ENCODE data around the gene COL4A2.

Gene COL4A2

GRCh38 chr13:110341445-110342244, 34.6 kb downstream of the COL4A2 start:
- no peak for DNase-seq

GRCh38 chr13:110342474-110342873, 35.4 kb downstream of the COL4A2 start:
- no peak for DNase-seq

DNA sequence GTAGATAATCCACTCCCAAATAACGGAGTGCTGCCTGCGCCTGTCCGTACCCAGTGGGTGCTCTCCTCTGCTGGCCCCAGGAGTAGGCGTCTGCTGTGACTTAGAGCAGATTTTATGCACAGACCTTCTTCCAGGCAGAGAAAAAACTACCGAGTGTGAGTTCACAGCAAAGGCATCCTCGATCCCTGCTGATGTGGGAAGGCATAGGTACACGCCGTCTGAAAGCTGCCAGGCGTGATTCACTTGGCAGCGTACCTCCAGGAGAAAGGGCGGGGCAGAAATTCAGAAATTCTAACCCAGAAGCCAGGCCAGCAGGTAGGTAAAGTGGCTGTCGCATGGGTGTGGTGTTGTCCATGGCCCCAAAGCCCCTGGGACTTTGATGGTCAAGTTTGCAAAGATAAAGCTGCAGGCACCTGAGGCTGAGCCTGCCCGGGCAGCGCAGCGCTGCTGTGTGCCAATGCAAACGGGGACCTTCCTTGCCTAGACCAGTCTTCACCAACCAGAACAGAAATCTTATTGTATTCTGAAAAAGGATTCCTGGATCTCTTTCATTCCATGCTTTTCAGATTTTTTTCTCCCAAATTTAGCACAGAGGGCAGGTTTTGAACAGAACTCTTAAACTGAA, 36.3 kb downstream of the COL4A2 start:
- no peak for DNase-seq

GRCh38 chr13:110344320-110344719, 37.2 kb downstream of the COL4A2 start:
- no peak for DNase-seq

DNA sequence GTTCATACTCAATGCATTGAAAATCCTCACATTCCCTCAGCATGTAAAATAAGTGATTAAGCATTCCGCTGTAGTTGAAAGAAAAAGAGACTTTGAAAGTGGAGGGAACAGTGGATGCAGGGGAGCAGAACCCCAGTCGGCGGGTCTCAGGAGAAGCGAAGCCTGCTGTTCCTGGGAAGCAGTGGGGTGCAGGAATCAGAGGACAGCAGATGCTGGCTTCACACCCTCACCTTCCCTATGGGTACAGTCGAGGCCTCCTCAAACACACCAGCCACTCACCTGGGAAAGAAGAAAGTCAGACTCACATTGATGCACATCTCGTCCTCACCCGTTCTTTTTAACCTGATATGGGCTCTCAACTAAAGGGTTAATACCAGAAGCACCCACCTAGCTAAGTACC, 38.2 kb downstream of the COL4A2 start:
- no peak for DNase-seq

DNA sequence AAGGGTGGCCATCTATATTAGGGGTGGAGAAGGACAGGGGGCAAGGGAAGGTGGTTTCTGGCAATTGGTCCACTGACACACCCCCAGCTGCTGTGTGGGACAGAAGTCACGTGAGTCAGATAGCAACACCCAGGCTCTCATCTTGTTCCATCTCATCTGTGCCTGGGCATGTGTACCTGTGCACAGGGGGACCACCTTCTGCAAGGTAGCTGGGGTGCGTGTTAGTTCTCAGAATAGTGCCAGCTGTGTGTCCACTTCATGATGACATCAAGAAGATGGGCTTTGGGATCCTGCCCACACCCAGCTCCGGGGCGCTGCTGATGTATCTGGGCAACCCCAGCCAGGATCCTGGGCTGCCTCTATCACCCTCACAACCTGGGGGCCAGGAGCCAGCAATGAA, 38.6 kb downstream of the COL4A2 start:
- no peak for DNase-seq

GRCh38 chr13:110346661-110347067, 39.6 kb downstream of the COL4A2 start:
- no peak for DNase-seq

GRCh38 chr13:110347088-110347487, 40.0 kb downstream of the COL4A2 start:
- DNase-seq = no peak

DNA sequence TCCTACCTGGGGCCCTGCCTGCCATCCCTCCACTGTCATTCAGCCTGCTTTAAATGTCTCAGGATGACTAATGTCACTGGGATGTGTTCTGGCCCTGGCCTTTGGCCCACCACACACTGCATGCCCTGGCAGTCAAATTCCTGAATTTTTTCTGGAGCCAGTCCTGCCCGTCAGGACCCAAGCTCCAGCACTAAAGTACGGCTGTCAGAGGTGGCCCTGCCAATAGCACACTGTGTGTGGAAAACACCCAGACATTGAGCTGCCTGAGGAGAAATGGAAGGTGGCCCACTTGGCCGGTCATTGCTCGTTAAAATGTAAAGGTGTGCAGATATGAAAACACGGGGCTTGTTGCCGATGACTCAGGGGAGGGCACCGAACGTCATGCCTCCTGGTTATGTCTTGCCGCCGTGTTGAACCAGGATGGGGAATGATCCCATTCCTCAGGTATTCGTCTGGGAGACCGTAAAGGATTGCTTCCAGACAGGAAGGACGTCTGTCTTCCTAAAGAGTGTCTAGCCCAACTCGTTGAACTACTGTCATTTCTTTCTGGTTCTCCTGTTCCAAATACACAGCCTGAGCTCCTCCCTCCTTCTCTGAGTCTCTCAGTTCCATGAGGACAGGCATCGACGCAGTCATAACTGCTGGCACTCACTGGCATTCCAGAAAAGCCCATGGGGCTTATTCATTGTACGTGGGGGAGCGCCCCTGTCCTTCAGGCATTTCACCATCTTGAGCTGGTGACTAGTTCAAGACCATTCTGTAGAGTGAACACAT, 40.6 kb downstream of the COL4A2 start:
- no peak for DNase-seq

DNA sequence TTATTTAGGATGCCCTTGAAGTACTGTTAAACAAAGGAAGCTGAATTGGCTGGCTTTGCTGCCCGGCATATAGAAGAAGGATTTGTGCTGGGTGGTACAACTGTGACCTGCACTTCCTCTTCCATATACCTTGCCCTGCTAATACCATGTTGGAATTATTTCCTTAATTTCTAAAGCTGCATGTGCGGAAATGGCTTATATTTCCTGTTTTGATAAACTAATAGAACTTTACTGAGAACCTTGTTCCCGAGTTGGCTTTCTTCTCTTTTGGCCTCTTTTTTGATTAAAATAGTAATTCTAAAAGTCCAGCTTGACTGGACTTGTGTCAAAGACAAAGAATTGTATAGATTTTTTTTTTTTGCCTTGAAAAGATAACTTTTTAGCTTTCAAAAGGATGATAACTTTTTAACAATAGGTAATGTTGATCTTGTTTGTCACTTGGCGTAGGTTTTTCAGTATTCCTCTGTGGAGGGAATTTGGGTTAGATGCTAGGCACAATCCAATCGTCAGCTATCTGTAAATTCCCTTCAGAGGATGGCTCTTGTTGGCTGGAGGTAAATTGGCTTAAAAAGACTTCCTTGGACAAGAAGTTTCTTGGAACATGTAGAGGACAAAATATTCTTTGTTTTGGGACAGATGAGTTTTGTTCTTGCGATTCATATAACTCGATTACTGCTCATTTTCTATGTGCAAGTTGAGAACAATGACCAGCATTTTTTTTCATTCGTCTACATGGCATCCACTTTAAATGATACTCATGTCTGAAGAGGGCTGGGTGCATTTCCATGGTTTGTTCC, 41.4 kb downstream of the COL4A2 start:
- no peak for DNase-seq

GRCh38 chr13:110349239-110349638, 42.2 kb downstream of the COL4A2 start:
- no peak for DNase-seq

- no peak for DNase-seq
Observed at GRCh38 chr13:110350049-110350448, 43.0 kb downstream of the COL4A2 start.

- DNase-seq = no peak
Observed at GRCh38 chr13:110350509-110350908, 43.4 kb downstream of the COL4A2 start.

- no peak for DNase-seq
Observed at GRCh38 chr13:110351636-110352420, 44.7 kb downstream of the COL4A2 start.

DNA sequence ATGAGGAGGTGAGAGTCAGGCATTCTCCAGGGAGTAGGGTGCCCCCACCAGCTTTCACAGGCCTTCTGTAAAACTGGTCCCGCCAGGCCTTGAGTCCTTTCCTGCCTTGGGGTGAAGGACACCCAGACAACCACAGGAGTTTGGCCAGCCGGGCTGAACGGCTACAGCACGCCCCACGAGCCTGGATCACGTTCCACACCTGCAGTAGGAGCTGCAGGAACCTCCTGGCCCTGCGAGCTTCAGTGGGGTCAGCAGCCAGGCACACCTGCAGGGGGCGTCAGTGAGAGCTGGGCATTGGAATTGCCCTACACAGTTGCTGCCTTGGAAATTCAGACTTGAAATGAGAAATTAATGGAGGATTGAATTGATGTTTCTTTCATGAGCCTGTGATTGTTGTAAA, 45.7 kb downstream of the COL4A2 start:
- DNase-seq = no peak

- DNase-seq = no peak
Observed at GRCh38 chr13:110353339-110353977, 46.4 kb downstream of the COL4A2 start.

- no peak for DNase-seq
Observed at GRCh38 chr13:110354123-110354627, 47.1 kb downstream of the COL4A2 start.

DNA sequence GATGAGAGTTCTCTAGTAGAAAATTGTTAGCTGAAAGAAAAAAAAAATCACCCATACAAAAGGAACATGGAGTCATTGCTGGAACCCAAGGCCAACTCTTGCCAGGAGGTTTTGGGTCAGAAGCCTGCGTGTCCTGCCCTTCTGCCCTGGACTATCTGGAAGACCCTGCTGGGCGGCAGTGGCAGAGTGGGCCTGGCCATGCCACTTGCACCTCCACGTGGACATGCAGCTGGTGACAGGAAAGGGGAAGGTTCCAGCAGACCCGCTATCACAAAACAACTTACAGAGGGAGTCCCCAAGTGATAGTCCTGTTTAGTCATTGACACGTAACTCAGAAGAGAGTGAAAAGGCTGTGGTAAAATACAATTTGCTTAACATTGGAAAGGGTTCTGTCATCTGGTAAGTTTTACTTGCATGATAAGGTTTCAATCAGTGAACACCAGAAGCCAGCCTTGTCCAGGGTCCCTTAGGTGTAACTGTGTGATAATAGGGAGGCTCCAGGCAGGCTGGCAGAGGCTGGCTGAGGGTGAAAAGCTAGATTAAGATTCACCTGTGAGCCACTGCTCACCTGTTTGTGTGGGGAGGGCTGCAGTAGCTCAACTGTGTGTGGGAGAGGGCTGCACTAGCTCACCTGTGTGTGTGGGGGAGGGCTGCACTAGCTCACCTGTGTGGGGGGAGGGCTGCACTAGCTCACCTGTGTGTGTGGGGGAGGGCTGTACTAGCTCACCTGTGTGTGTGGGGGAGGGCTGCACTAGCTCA, 47.8 kb downstream of the COL4A2 start:
- DNase-seq = no peak

- no peak for DNase-seq
Observed at GRCh38 chr13:110356362-110356761, 49.3 kb downstream of the COL4A2 start.

GRCh38 chr13:110358381-110358780, 51.3 kb downstream of the COL4A2 start:
- no peak for DNase-seq

GRCh38 chr13:110359840-110360301, 52.8 kb downstream of the COL4A2 start:
- no peak for DNase-seq

Measured in KG1 (cell line).